ENCODE results near the gene LRP2. TPM values are rescaled to one million over a fixed set of nuclear protein-coding genes. Genes with fewer than 3 reads are reported as not detected.

The LRP2 gene
- total and polyA plus RNA-seq, 2 experiments from 2014 or later: 0.68 to 2.7 TPM

DNA sequence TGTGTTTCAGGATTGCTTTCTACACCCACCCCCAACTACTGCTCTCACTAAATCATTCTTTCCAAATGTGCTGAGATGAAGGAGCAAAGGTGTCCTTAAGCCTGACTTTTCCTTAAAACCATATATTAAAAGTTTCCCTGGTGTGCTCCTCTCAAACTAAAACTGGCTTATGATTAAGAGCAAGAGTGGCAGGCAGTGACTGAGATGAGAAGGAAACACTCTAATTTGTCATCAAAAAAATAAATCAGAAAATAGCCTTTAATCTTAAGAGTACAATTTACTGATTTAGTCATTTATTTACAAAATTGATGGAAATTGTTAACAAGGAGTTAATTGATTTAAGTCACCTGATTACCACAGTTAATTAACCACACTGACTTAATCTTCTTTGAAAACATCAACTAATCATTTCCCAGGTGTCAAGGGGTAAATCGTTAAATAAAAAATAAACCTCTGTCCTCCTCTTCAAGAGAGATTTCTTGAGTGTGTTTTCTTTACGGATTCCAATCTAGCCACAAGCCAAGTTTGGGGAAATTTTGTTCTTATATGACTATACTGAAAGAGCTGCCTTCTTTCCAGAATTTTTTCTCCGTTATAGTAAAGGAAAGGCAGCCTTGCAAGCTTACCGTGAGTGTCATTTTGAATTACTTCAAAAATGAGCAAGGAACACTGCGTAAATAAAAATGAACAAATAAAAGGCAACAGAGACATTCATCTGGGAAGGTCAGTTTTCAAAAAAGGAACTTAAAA is 17.4 kb downstream of the LRP2 start:
- H3K4me1 Mint-ChIP-seq: no peaks in the 10 kb centered on the region
- no peaks in the 10 kb centered on the region for H3K9me3 Mint-ChIP-seq

GRCh38 chr2:169343202-169343601 is 19.1 kb downstream of the LRP2 start:
- Histone ChIP-seq H3K27me3 (ENCODE audit: insufficient read depth) (no peaks in the 10 kb centered on the region), H3K27ac (ENCODE audit: low read depth) (no peak overlapping the region), H3F3A (replicated peaks; ENCODE audit: low read depth) (no peaks in the 10 kb centered on the region), H4K20me1 (replicated peaks; ENCODE audit: insufficient read depth) (no peaks in the 10 kb centered on the region), H3K9me2 (ENCODE audit: insufficient read depth) (peaks cover 5% of the 10 kb centered on the region; the same call in 1 of the 2 replicates), H3K4me3 (no peak overlapping the region), H3K36me3 (ENCODE audit: insufficient read depth) (no peaks in the 10 kb centered on the region), H3K4me2 (no peak overlapping the region), H2AFZ (no peak overlapping the region), H3K79me2 (replicated peaks; ENCODE audit: insufficient read depth) (no peaks in the 10 kb centered on the region), H3K4me1 (ENCODE audit: insufficient read depth) (no peaks in the 10 kb centered on the region)
- Mint-ChIP-seq H3K4me3 (no peak overlapping the region), H3K36me3 (ENCODE audit: low read depth) (no peaks in the 10 kb centered on the region), H3K9me3 (no peaks in the 10 kb centered on the region), H3K27ac (no peak overlapping the region), H3K4me1 (no peaks in the 10 kb centered on the region), H3K27me3 (ENCODE audit: insufficient read depth, low read depth, poor library complexity) (no peaks in the 10 kb centered on the region)
- DNase-seq (ENCODE audit: low spot score) (no peak), ATAC-seq (no peak)
- TF ChIP-seq EZH2 (IDR thresholded peaks at IDR 0.05; ENCODE audit: low read depth, unreplicated experiment): no peak
- TF ChIP-seq NANOG (IDR thresholded peaks at IDR 0.05; ENCODE audit: borderline replicate concordance): no peak
- TF ChIP-seq, protein P1, sequence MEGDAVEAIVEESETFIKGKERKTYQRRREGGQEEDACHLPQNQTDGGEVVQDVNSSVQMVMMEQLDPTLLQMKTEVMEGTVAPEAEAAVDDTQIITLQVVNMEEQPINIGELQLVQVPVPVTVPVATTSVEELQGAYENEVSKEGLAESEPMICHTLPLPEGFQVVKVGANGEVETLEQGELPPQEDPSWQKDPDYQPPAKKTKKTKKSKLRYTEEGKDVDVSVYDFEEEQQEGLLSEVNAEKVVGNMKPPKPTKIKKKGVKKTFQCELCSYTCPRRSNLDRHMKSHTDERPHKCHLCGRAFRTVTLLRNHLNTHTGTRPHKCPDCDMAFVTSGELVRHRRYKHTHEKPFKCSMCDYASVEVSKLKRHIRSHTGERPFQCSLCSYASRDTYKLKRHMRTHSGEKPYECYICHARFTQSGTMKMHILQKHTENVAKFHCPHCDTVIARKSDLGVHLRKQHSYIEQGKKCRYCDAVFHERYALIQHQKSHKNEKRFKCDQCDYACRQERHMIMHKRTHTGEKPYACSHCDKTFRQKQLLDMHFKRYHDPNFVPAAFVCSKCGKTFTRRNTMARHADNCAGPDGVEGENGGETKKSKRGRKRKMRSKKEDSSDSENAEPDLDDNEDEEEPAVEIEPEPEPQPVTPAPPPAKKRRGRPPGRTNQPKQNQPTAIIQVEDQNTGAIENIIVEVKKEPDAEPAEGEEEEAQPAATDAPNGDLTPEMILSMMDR (conservative IDR thresholded peaks at IDR 0.05; ENCODE audit: low read depth in 2 of 2): no peak
- no peak for TF ChIP-seq EZH2phosphoT487 (IDR thresholded peaks at IDR 0.05; ENCODE audit: unreplicated experiment)
- TF ChIP-seq, protein P2, sequence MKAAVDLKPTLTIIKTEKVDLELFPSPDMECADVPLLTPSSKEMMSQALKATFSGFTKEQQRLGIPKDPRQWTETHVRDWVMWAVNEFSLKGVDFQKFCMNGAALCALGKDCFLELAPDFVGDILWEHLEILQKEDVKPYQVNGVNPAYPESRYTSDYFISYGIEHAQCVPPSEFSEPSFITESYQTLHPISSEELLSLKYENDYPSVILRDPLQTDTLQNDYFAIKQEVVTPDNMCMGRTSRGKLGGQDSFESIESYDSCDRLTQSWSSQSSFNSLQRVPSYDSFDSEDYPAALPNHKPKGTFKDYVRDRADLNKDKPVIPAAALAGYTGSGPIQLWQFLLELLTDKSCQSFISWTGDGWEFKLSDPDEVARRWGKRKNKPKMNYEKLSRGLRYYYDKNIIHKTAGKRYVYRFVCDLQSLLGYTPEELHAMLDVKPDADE (IDR thresholded peaks at IDR 0.05): no peak
- TF ChIP-seq ZNF331 (CRISPR knock-in tag; IDR thresholded peaks at IDR 0.05; ENCODE audit: low read depth): no peak
- TF ChIP-seq JUNB (IDR thresholded peaks at IDR 0.05; ENCODE audit: unreplicated experiment): no peak
- TF ChIP-seq, protein P3, sequence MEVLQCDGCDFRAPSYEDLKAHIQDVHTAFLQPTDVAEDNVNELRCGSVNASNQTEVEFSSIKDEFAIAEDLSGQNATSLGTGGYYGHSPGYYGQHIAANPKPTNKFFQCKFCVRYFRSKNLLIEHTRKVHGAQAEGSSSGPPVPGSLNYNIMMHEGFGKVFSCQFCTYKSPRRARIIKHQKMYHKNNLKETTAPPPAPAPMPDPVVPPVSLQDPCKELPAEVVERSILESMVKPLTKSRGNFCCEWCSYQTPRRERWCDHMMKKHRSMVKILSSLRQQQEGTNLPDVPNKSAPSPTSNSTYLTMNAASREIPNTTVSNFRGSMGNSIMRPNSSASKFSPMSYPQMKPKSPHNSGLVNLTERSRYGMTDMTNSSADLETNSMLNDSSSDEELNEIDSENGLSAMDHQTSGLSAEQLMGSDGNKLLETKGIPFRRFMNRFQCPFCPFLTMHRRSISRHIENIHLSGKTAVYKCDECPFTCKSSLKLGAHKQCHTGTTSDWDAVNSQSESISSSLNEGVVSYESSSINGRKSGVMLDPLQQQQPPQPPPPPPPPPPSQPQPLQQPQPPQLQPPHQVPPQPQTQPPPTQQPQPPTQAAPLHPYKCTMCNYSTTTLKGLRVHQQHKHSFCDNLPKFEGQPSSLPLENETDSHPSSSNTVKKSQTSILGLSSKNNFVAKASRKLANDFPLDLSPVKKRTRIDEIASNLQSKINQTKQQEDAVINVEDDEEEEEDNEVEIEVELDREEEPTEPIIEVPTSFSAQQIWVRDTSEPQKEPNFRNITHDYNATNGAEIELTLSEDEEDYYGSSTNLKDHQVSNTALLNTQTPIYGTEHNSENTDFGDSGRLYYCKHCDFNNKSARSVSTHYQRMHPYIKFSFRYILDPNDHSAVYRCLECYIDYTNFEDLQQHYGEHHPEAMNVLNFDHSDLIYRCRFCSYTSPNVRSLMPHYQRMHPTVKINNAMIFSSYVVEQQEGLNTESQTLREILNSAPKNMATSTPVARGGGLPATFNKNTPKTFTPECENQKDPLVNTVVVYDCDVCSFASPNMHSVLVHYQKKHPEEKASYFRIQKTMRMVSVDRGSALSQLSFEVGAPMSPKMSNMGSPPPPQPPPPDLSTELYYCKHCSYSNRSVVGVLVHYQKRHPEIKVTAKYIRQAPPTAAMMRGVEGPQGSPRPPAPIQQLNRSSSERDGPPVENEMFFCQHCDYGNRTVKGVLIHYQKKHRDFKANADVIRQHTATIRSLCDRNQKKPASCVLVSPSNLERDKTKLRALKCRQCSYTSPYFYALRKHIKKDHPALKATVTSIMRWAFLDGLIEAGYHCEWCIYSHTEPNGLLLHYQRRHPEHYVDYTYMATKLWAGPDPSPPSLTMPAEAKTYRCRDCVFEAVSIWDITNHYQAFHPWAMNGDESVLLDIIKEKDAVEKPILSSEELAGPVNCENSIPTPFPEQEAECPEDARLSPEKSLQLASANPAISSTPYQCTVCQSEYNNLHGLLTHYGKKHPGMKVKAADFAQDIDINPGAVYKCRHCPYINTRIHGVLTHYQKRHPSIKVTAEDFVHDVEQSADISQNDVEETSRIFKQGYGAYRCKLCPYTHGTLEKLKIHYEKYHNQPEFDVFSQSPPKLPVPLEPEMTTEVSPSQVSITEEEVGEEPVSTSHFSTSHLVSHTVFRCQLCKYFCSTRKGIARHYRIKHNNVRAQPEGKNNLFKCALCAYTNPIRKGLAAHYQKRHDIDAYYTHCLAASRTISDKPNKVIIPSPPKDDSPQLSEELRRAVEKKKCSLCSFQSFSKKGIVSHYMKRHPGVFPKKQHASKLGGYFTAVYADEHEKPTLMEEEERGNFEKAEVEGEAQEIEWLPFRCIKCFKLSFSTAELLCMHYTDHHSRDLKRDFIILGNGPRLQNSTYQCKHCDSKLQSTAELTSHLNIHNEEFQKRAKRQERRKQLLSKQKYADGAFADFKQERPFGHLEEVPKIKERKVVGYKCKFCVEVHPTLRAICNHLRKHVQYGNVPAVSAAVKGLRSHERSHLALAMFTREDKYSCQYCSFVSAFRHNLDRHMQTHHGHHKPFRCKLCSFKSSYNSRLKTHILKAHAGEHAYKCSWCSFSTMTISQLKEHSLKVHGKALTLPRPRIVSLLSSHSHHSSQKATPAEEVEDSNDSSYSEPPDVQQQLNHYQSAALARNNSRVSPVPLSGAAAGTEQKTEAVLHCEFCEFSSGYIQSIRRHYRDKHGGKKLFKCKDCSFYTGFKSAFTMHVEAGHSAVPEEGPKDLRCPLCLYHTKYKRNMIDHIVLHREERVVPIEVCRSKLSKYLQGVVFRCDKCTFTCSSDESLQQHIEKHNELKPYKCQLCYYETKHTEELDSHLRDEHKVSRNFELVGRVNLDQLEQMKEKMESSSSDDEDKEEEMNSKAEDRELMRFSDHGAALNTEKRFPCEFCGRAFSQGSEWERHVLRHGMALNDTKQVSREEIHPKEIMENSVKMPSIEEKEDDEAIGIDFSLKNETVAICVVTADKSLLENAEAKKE (CRISPR knock-in tag; IDR thresholded peaks at IDR 0.05): no peak
- no peak for TF ChIP-seq CREB1 (CRISPR knock-in tag; IDR thresholded peaks at IDR 0.05; ENCODE audit: low read depth)
- no peak for TF ChIP-seq STAT1 (IDR thresholded peaks at IDR 0.05; ENCODE audit: unreplicated experiment)

More for the DNA sequence above, 17.4 kb downstream of the LRP2 start:
- DNase-seq (ENCODE audit: low spot score) (no peak), ATAC-seq (no peak)
- no peaks in the 10 kb centered on the region for H3K27me3 ChIP-seq (ENCODE audit: insufficient read depth)
- H4K20me1 ChIP-seq (replicated peaks; ENCODE audit: insufficient read depth): no peaks in the 10 kb centered on the region
- H3K36me3 Mint-ChIP-seq (ENCODE audit: low read depth): no peaks in the 10 kb centered on the region
- no peak overlapping the region for H3K27ac Mint-ChIP-seq
- H3F3A ChIP-seq (replicated peaks; ENCODE audit: low read depth): no peaks in the 10 kb centered on the region
- H3K4me3 Mint-ChIP-seq: no peak overlapping the region
- H3K4me3 ChIP-seq: no peak overlapping the region
- H2AFZ ChIP-seq: no peak overlapping the region
- no peaks in the 10 kb centered on the region for H3K36me3 ChIP-seq (ENCODE audit: insufficient read depth)
- no peaks in the 10 kb centered on the region for H3K27me3 Mint-ChIP-seq (ENCODE audit: insufficient read depth, low read depth, poor library complexity)
- no peaks in the 10 kb centered on the region for H3K4me1 ChIP-seq (ENCODE audit: insufficient read depth)
- no peak overlapping the region for H3K4me2 ChIP-seq
- H3K79me2 ChIP-seq (replicated peaks; ENCODE audit: insufficient read depth): no peaks in the 10 kb centered on the region
- TF ChIP-seq POLR2AphosphoS5 (IDR thresholded peaks at IDR 0.05; ENCODE audit: low read depth) (no peak), CREB1 (CRISPR knock-in tag; IDR thresholded peaks at IDR 0.05; ENCODE audit: low read depth) (no peak)
- peaks cover 5% of the 10 kb centered on the region; the same call in 1 of the 2 replicates for H3K9me2 ChIP-seq (ENCODE audit: insufficient read depth)
- H3K27ac ChIP-seq (ENCODE audit: low read depth): no peak overlapping the region

Data from GM23338 (cell line).